Islet of Langerhans (tissue), 1 donor: ENCODE results near the gene NEK5.
"Not testable (repeated sequence)": the region's sequence is repeated elsewhere in the genome, so short reads cannot be mapped to it uniquely, and the experiment has no call there.

Source experiments
- FAIRE-seq: peaks from one replicate; lab custom pipeline; 2011; peaks lifted over from hg19 to GRCh38; lab: Jason Lieb, UNC

NEK5 gene

GRCh38 chr13:52141299-52141698 lies 12.4 kb upstream of the NEK5 start:
- FAIRE-seq: no peak

DNA sequence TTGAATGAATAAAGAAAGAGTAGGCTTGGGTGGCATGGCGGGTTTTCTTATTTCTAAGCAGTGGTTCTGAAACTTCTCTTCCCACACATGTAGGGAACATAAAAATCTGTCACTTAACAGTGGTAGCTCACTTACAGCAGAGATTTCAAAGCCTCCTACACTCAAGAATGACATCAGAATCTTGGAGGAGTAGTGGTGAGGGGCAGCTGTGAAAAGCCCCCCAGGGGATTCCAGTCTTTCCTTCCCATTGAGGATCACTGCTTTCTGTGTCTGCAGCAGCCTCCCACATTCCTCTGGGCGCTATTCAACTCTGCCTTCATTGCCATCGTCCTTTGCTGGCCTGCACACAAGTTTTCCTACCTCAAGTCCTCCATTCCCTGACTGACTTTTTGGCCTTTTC lies 8.6 kb upstream of the NEK5 start:
- FAIRE-seq: no peak

GRCh38 chr13:52136763-52137162 lies 7.9 kb upstream of the NEK5 start:
- FAIRE-seq: no peak

- FAIRE-seq: no peak
Observed at GRCh38 chr13:52130641-52131040, 1.8 kb upstream of the NEK5 start.

DNA sequence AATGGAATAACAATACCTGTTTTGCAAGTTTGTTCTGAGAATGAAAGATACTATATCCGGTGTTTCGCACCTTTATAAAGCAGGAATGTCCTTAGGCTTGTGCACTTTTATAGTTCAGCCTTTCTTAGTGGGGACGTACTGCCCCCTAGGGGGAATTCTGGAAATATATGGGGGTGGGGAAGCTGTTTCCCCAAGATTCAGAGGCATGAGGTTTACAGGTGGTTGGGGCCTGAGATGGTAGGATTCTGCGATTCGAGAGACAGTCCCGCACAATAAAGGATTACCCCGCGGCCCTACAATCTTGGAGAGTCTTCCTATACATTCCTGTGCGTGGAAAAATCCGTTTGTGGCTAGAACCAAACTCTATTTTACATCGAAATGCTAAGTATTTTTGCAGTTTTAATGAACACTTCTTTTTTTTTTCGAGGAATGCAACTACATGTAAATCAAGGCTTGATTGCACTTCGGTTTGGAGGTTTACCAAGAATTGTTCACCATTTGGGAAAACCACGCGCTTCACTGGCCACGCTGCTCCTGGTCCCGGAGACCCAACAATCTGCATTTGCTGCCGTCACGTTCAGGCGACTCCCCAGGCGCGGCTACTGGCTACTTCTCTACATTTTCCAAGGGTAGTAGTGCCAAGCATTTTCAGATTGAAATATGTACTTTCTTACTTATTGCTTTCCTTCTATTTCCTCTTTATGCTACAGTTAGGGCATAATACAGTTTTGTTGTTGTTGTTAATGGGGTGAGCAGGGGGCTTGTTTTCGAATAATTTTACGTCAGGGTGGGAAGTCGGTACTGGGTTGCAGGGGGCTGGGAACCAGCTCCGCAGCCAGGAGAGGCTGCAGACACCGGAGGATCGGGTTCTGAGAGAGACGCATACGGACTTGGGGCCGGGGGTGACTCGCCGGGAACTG lies 830 bp downstream of the NEK5 start:
- peak; percentile 94 for FAIRE-seq

DNA sequence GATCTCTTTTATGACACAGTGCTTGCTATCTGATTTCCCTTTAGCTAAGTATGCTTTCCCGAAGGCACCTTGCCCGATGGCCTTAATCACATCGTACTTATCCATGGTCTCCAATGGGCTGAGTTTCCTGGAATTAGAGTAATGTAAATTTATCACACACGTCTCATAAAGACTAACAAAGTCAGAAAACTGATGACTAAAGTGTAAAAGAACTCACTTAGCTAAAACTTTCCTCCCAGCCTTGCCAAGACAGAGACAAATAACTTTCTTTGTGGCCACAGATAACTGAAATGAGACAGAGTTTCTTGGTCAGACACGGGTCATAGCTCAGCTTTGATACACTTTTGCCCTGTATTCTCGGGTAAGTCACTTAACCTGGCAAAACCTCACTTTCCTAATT lies 1.5 kb downstream of the NEK5 start:
- FAIRE-seq: no peak

GRCh38 chr13:52125547-52125946 lies 3.3 kb downstream of the NEK5 start:
- FAIRE-seq: no peak

DNA sequence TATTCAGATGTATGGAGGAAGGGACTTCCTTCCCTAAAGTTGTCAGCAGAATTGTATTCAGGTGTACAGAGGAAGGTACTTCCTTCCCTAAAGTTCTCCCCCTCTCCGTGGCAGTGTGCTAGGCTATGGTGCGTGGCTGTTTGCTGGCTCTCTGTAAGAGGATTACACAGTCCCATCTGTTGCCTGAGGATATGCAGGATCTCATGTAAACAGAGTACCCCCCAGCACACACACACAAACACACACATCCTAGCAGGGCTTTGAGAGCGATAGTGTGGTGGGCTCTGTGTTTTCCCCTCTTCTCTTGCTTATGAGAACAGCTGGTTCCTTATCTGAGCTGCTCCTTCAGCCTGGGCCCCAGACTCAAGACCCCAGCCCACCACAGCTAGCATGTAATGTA lies 10.3 kb downstream of the NEK5 start:
- FAIRE-seq: no peak

DNA sequence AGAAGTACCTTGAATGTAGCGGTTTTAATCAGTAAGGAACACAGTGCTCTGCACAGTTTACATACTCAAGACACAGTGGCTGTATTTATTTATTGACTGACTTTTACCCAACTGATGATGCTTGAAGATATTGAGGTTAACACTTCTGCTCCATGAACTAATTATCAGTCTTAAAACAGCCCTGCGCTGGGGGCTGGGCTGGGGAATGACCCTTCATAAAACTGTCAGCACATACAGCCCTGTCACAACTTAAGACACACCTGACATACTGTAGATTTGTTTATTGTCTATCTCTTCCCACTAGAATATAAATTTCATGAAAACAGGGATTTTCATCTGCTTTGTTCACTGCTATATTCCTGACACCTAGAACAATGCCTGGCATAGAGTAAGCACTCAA lies 10.8 kb downstream of the NEK5 start:
- no peak for FAIRE-seq

- no peak for FAIRE-seq
Observed at GRCh38 chr13:52112591-52112990, 16.3 kb downstream of the NEK5 start.

- no peak for FAIRE-seq
Observed at GRCh38 chr13:52109116-52109670, 19.7 kb downstream of the NEK5 start.

DNA sequence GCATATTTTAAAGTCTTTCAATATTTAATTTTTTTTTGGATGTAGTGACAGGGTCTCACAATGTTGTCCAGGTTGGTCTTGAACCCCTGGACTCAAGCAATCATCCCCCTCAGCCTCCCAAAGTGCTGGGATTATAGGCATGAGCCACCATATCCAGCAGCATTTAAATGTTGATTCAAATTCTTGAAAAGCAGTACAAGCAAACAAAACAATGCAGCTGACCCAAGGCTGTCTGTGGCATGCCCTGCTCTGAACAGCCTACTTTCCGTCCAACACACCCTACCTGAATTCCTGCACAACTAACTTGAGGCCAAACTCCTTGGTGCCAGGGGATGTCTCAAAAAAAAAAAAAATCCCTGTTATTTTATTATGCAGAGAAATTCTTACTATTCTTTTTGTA lies 23.0 kb downstream of the NEK5 start:
- FAIRE-seq: no peak

GRCh38 chr13:52104624-52105023 lies 24.2 kb downstream of the NEK5 start:
- no peak for FAIRE-seq

DNA sequence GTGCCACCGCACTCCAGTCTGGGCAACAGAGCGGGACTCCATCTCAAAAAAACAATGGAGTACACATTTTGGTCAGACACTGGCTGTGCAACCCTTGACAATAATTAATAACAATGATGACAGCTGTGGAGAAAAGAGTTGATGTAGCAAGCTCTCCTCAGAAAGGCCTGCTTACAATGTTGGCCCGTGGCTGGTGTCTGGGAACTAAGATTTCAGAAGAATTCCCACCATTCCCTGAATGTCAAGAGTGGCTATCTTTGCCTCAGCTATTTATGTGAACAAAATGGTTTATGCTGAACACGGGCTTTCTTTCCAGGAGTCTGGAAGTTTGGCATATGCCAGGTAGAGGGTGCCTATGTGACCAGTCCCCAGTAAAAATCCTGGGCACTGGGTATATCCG lies 25.5 kb downstream of the NEK5 start:
- no peak for FAIRE-seq

GRCh38 chr13:52102423-52102822 lies 26.4 kb downstream of the NEK5 start:
- FAIRE-seq: not testable (repeated sequence)

GRCh38 chr13:52097197-52097596 lies 31.7 kb downstream of the NEK5 start:
- no peak for FAIRE-seq

- no peak for FAIRE-seq
Observed at GRCh38 chr13:52096748-52097147, 32.1 kb downstream of the NEK5 start.

DNA sequence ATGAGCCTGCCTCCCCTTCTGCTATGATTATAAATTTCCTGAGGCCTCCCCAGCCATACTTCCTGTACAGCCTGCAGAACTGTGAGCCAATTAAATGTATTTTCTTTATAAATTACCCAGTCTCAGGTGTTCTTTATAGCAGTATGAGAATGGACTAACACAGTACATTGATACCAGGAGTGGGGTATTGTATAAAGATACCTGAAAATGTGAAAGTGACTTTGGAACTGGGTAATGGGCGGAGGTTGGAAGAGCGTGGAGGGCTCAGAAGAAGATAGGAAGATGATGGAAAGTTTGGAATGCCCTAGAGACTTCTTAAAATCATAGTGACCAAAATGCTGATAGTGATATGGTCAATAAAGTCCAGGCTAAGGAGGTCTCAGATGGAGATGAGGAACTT lies 32.8 kb downstream of the NEK5 start:
- no peak for FAIRE-seq

DNA sequence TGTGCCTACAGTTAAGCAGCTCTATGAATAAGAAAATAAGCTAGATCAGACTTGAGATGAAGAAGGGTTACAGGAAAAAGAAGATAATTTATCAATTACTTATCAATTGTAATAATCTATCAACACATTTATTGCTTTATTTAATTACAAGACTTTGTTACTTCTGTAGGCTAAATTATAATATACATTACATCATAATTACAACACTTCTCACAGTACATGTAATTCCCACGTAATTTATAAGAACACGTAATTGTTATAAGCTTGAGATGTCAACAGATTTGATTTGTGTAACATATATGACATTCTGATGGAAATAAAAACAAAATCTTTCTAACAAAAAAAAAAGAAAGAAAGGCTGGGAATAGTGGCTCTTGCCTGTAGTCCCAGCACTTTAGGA lies 36.8 kb downstream of the NEK5 start:
- no peak for FAIRE-seq

- no peak for FAIRE-seq
Observed at GRCh38 chr13:52091473-52091872, 37.4 kb downstream of the NEK5 start.

DNA sequence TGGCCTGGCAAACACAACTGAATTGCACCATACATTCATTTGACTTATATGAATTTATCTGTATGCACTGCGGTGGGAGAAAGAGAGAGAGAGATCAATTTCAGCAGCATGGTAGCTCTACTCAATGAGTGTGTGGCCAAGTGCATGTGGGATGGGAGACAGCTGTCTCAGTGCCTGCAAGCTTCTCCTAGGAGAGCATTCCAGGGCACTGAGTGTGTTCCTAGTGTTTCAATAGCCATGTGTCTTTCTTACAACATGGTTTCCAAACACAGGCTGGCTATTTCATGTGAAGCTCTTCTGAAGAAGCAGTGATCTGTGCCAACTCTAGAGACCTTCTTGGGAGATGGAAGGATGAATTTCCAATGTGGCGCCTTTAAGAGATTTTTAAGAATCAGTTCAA lies 43.5 kb downstream of the NEK5 start:
- no peak for FAIRE-seq

DNA sequence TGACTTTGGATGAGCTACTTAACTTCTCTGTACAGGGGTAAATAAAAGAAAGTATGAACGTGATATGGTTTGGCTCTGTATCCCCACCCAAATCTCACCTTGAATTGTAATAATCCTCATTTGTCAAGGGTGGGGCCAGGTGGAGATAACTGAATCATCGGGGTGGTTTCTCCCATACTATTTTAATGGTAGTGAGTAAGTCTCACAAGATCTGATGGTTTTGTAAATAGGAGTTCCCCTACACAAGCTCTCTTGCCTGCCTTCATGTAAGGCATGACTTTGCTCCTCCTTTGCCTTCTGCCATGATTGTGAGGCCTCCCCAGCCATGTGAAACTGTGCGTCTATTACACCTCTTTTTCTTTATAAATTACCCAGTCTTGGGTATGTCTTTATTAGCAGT lies 43.9 kb downstream of the NEK5 start:
- FAIRE-seq: not testable (repeated sequence)

GRCh38 chr13:52082601-52083000 lies 46.3 kb downstream of the NEK5 start:
- FAIRE-seq: no peak

DNA sequence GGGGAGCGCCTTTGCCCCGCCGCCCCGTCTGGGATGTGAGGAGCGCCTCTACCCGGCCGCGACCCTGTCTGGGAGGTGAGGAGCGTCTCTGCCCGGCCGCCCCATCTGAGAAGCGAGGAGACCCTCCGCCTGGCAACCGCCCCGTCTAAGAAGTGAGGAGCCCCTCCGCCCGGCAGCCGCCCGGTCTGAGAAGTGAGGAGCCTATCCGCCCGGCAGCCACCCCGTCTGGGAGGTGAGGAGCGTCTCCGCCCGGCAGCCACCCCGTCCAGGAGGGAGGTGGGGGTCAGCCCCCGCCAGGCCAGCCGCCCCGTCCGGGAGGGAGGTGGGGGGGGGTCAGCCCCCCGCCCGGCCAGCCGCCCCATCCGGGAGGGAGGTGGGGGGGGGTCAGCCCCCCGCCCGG lies 49.0 kb downstream of the NEK5 start:
- not testable (repeated sequence) for FAIRE-seq
